Measurements from ENCODE around the gene CTTNBP2. TPM values are rescaled to one million over a fixed set of nuclear protein-coding genes. Genes with fewer than 3 reads are reported as not detected.

CTTNBP2 gene
- total and polyA plus RNA-seq, 10 of the 15 experiments (the other 5 are each of a cell fraction or from before 2014, with no cell fraction given), result 0.04 to 0.43 TPM; not detected in 8

GRCh38 chr7:117790731-117791130, 82.5 kb downstream of the CTTNBP2 start:
- H3K4me3 ChIP-seq, result no peak overlapping the region
- no peaks in the 10 kb centered on the region for H4K20me1 ChIP-seq (ENCODE audit: control insufficient read depth, insufficient read depth)
- SMC1A ChIA-PET (ENCODE audit: uncharacterized antibody, unreplicated experiment), result no interaction called here
- RAD21 ChIA-PET (ENCODE audit: unreplicated experiment), result no interaction called here
- 11% methylated on average over 5 of the region's 5 CpGs for WGBS (ENCODE audit: insufficient coverage, insufficient replicate concordance, low lambda C conversion rate, missing lambda C conversion rate)
- DNase-seq (ENCODE audit: low read depth, low spot score), result no peak
- H3K27ac ChIP-seq (ENCODE audit: control insufficient read depth, insufficient read depth), result no peak overlapping the region
- H2AFZ ChIP-seq (ENCODE audit: control insufficient read depth, low read depth, low read length), result no peak overlapping the region
- POLR2A ChIA-PET, result no interaction called here
- TF ChIP-seq MLLT1 (IDR thresholded peaks at IDR 0.05), result no peak
- no peak for TF ChIP-seq EGR1 (IDR thresholded peaks at IDR 0.05; ENCODE audit: borderline replicate concordance in 1 of 2, low read depth in 2 of 2, low read length in 2 of 2)
- TF ChIP-seq SMARCA5 (IDR thresholded peaks at IDR 0.05), result no peak
- TF ChIP-seq PBX3 (IDR thresholded peaks at IDR 0.05; ENCODE audit: insufficient replicate concordance, low read depth, low read length), result no peak
- TF ChIP-seq RFX5 (IDR thresholded peaks at IDR 0.05; ENCODE audit: low read depth, low read length), result no peak
- TF ChIP-seq KDM1A (IDR thresholded peaks at IDR 0.05; ENCODE audit: borderline replicate concordance), result no peak
- no peak for TF ChIP-seq WRNIP1 (IDR thresholded peaks at IDR 0.05; ENCODE audit: borderline replicate concordance, low read depth, low read length)
- TF ChIP-seq ATF7 (IDR thresholded peaks at IDR 0.05; ENCODE audit: low read depth), result no peak
- TF ChIP-seq KAT2A (conservative IDR thresholded peaks at IDR 0.05; ENCODE audit: control insufficient read depth, low read depth, low read length), result no peak
- no peak for ATAC-seq
- no peaks in the 10 kb centered on the region for H3K79me2 ChIP-seq (ENCODE audit: control insufficient read depth, insufficient read depth, low read length)
- no TSS peak for BruUV-seq (replicated peaks)
- CTCF ChIA-PET, result no interaction called here
- intact Hi-C loops (cut with micrococcal nuclease; ENCODE audit: unreplicated experiment) (no loop called here), in situ Hi-C loops (cut with MboI) (no loop called here)
- H3K9ac ChIP-seq (ENCODE audit: control insufficient read depth, insufficient read depth, low read length), result no peak overlapping the region
- H3K4me1 ChIP-seq (ENCODE audit: control insufficient read depth, insufficient read depth, low read length), result peaks cover 12% of the 10 kb centered on the region
- FAIRE-seq, result no peak
- H3K4me2 ChIP-seq (ENCODE audit: control insufficient read depth, insufficient read depth), result no peak overlapping the region
- no peaks in the 10 kb centered on the region; the same call in 2 of the 3 replicates for H3K9me3 ChIP-seq (replicated peaks; ENCODE audit: control insufficient read depth, insufficient read depth, low read length)
- no peaks in the 10 kb centered on the region for H3K36me3 ChIP-seq (ENCODE audit: control insufficient read depth in 2 of 2, insufficient read depth in 2 of 2, low read length in 1 of 2)
- peaks cover 0 to 4% of the 10 kb centered on the region in 2 experiments; a peak in 2 of 4 replicates for H3K27me3 ChIP-seq (replicated peaks in 1 of 2; ENCODE audit: control insufficient read depth in 2 of 2, insufficient read depth in 2 of 2, low read length in 1 of 2)
